Stimulated activated CD8-positive, alpha-beta memory T cell treated with anti-CD3 and anti-CD28 coated beads, Interleukin-4, amount 100 ng/mL, for 48 hours (primary cell): ENCODE data around the gene NT5DC3.

Experiments
- DNase-seq: peaks from one replicate; pipeline ENCODE4 v3.0.0-alpha.2; 2020

NT5DC3 gene

GRCh38 chr12:103780093-103780440 is 61.0 kb downstream of the NT5DC3 start:
- no peak for DNase-seq

- no peak for DNase-seq
Observed at GRCh38 chr12:103779410-103780092, 61.5 kb downstream of the NT5DC3 start.

- DNase-seq, result no peak
Observed at GRCh38 chr12:103778781-103779180, 62.3 kb downstream of the NT5DC3 start.

GRCh38 chr12:103774977-103775560 is 66.0 kb downstream of the NT5DC3 start:
- DNase-seq, result no peak

GRCh38 chr12:103773109-103773910 is 67.7 kb downstream of the NT5DC3 start:
- DNase-seq, result no peak

- DNase-seq, result no peak
Observed at GRCh38 chr12:103772367-103773108, 68.5 kb downstream of the NT5DC3 start.

GRCh38 chr12:103771466-103771865 is 69.6 kb downstream of the NT5DC3 start:
- peak; percentile 31 for DNase-seq

GRCh38 chr12:103769240-103769945 is 71.6 kb downstream of the NT5DC3 start:
- DNase-seq, result no peak

- DNase-seq, result no peak
Observed at GRCh38 chr12:103768467-103769123, 72.4 kb downstream of the NT5DC3 start.

- no peak for DNase-seq
Observed at GRCh38 chr12:103766028-103766427, 75.0 kb downstream of the NT5DC3 start.

- no peak for DNase-seq
Observed at GRCh38 chr12:103765322-103765721, 75.7 kb downstream of the NT5DC3 start.

- no peak for DNase-seq
Observed at GRCh38 chr12:103762473-103762872, 78.6 kb downstream of the NT5DC3 start.

- DNase-seq, result no peak
Observed at GRCh38 chr12:103758310-103759089, 82.5 kb downstream of the NT5DC3 start.

- DNase-seq, result no peak
Observed at GRCh38 chr12:103757248-103757647, 83.8 kb downstream of the NT5DC3 start.

GRCh38 chr12:103756443-103756842 is 84.6 kb downstream of the NT5DC3 start:
- no peak for DNase-seq

GRCh38 chr12:103755425-103755824 is 85.6 kb downstream of the NT5DC3 start:
- DNase-seq, result no peak

- DNase-seq, result no peak
Observed at GRCh38 chr12:103751600-103751999, 89.4 kb downstream of the NT5DC3 start.

GRCh38 chr12:103751171-103751570 is 89.9 kb downstream of the NT5DC3 start:
- no peak for DNase-seq

GRCh38 chr12:103748875-103749274 is 92.2 kb downstream of the NT5DC3 start:
- no peak for DNase-seq

GRCh38 chr12:103748002-103748401 is 93.0 kb downstream of the NT5DC3 start:
- no peak for DNase-seq

GRCh38 chr12:103745962-103746361 is 95.1 kb downstream of the NT5DC3 start:
- no peak for DNase-seq
